Epithelial cell of esophagus (primary cell): Measurements from ENCODE around the gene CDH4.

ENCODE experiments used
- DNase-seq: peaks from one replicate; pipeline ENCODE4 v3.0.0; 2010; ENCODE audit warnings: low read depth
- H3K4me3 ChIP-seq: 2 replicates; pipeline ENCODE4 v1.5.1; 2011; ENCODE audit warnings: mild to moderate bottlenecking, low read length, control low read depth
- TF ChIP-seq, protein P1 (sequence below): IDR thresholded peaks from 2 replicates; pipeline ENCODE4 v1.5.1; 2011; ENCODE audit warnings: low read depth, mild to moderate bottlenecking, low read length, control low read depth, inconsistent platforms; ENCODE audit not compliant: insufficient read depth; ENCODE audit errors: missing control alignments

Gene CDH4

DNA sequence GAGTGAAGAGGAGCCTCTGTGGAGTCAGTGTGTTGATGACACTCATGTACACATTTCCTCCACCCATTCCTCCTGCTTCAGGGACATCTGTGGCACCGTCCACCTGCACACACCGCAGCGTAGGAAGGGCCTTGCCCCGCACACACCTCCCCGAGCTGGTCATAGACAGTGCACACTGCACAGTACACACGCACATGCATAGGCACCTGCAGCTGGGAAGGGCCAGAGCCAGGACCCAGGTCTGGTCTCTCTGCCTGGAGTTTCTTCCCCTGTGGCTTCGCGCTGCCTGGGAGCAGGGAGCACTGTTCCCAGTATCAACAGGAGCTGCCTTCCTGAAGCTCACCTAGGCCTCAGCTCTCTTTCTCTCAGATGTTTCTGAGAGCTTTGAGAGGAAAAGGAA lies 473.1 kb downstream of the CDH4 start:
- no peak for DNase-seq
- TF ChIP-seq, protein P1, sequence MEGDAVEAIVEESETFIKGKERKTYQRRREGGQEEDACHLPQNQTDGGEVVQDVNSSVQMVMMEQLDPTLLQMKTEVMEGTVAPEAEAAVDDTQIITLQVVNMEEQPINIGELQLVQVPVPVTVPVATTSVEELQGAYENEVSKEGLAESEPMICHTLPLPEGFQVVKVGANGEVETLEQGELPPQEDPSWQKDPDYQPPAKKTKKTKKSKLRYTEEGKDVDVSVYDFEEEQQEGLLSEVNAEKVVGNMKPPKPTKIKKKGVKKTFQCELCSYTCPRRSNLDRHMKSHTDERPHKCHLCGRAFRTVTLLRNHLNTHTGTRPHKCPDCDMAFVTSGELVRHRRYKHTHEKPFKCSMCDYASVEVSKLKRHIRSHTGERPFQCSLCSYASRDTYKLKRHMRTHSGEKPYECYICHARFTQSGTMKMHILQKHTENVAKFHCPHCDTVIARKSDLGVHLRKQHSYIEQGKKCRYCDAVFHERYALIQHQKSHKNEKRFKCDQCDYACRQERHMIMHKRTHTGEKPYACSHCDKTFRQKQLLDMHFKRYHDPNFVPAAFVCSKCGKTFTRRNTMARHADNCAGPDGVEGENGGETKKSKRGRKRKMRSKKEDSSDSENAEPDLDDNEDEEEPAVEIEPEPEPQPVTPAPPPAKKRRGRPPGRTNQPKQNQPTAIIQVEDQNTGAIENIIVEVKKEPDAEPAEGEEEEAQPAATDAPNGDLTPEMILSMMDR: no peak
- H3K4me3 ChIP-seq: no peak overlapping the region

DNA sequence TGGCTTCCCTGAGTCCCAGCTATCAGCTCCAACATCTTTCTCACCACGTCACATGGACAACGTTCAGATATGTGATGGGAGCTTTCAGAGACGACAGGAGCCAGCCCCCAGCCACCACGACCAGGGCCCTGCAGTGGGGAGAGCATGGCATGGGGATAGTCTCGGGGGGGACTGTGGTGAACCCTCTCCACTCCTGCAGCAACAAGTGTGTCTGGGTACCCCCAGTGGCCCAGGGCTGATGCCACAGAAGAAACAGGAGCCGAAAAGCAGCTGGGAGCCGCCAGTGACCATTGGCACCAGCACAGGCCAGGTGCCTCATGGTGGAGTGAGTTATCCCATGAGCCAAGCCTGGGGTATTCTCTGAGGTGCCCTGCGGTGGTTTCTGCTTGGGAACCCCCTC lies 473.9 kb downstream of the CDH4 start:
- no peak for DNase-seq
- TF ChIP-seq, protein P1: no peak
- H3K4me3 ChIP-seq: no peak overlapping the region

DNA sequence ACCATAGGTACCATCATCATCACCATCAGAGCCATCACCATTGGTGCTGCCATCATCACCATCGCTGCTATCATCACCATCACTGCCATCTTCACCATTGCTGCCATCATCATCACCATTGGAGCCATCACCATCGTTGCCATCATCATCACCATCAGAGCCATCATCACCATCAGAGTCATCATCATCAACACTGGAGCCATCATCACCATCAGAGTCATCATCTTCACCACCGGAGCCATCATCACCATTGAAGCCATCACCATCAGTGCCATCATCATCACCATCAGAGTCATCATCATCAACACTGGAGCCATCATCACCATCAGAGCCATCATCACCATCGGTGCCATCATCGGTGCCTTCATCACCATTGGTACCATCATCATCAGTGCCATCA lies 474.9 kb downstream of the CDH4 start:
- no peak for DNase-seq
- TF ChIP-seq, protein P1: no peak
- no peak overlapping the region for H3K4me3 ChIP-seq

DNA sequence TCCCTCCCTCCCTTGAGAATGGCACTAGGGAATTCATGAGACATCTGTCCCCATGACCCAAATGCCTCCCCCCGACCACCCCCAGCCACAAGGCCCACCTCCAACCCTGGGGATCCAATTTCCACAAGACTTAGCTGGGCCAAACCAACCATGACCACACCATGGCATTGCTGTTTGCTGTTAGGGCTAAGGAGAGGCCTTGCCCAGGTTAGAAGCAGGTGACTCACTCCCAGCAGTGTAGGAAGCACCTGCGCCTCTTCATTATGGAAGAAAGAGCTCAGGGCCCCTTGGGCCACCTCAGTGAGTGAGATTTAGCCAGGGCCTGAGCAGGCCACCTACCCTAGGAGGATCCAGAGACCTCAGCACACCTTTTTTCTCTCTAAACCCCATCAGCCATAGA lies 475.7 kb downstream of the CDH4 start:
- TF ChIP-seq, protein P1: no peak
- no peak overlapping the region for H3K4me3 ChIP-seq
- DNase-seq: no peak

DNA sequence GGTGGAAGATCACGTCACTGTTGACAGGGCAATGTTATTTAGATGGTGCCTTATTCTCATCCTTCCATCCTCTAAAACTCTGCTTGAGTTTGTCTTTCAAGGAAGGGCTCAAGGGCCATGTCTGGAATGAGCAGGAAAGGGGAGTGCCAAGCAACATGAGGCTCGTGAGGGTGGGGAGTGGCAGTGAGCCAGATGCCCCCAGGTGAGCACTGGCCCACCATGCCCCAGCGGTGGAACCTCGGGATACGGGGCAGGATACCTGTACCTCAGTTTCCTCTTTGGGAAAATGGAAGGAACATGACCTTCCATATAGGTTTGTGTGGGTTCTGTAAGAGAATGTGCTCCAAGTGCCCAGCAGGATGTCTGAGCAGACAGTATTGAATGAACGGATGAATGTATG lies 476.3 kb downstream of the CDH4 start:
- DNase-seq: no peak
- H3K4me3 ChIP-seq: no peak overlapping the region
- TF ChIP-seq, protein P1: no peak

DNA sequence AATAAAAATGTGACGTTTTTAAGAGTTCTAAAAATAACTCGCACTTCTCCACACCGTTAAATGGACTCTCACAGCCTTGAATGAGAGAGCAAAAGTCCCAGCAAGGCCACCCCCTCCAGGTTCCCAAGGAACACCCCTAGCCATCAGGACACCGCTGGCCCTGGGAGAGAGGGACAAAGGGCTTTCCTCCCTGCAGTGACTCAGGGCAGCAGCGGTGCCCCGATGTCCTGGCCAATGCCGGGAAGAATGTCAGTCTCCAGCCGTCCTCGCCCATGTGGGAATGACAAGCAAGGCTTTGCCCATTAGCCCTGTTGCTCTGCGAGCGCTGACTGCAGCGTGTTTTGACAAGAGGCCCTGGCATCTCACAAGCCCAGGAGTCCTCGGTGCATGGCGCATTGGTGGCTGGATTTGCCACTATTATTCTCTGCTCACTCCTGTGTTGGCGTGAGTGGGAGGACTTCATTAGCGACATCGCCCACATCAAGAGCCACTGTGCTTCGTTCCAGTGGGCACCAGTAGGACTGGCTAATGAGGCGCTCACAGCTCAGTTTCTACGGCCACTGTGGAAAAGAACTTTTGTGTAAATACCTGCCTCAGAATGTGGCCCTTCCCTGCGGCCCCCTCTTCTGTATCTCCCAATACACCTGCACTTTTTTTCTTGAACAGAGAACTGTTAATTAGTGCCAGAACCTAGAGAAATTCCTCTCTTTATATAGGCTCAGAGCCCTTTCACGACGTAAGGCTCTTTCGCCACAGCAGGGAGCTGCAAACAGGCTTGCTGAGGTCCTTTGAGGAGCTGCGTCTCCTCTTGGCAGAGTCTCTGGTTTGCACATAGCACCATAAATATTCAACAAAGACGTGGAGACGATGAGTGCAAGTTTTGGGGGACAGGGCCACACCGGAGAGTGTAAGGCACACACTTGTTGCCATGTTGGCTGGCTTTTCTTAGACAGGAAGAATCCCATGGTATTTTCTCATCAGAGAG lies 477.0 kb downstream of the CDH4 start:
- TF ChIP-seq, protein P1: no peak
- H3K4me3 ChIP-seq: no peak overlapping the region
- DNase-seq: no peak

DNA sequence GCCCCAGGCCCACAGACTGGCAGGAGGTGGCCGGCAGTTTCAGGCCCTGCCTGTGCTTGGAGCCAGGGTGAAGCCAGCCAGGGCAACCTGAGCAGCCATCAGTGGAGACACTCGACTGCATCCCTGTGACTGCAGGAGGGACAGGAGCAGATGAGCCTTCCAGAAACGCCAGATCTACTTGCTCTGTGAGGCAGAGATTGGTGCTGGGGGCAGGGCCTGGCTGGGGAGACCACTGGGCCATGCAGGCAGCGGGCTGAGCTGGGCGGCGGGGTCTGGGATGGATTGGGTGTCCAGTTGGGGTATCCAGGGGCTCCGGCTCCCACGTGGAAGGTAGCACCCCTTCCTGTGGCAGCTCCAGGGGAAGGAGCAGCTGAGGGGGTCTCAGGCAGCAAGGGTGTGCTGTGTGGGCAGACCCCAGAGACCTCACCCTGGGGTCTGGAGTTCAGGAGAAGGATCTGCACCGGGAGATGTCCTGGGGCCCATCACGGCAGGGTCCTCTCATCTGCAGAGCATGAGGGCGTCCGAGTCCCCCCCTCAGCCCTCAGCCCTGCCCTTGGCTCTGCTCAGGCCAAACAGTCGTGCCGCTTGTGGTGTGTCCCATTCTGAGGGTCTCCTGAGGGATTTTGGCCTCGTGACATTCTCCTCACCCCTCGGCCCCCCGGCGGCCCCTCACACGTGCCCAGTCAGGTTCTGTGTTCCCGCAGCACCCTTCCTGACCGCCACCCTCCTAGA lies 478.7 kb downstream of the CDH4 start:
- TF ChIP-seq, protein P1: no peak
- no peak for DNase-seq
- no peak overlapping the region for H3K4me3 ChIP-seq
